Mucosa of rectum (tissue), 2 donors: ENCODE data around the gene MMP7.

Experiments
- H3K27ac ChIP-seq, 2 donors: one replicate each; pipeline ENCODE4 v1.7.0; 2013; ENCODE audit warnings: inconsistent platforms in 2 of 2, low read depth in 2 of 2, low read length in 2 of 2
- H3K27me3 ChIP-seq, 2 donors: one replicate each; pipeline ENCODE4 v1.7.0; 2013; ENCODE audit warnings: low read length in 2 of 2; ENCODE audit not compliant: control insufficient read depth in 2 of 2, insufficient read depth in 2 of 2
- H3K36me3 ChIP-seq, 2 donors: one replicate each; pipeline ENCODE4 v1.7.0; 2013; ENCODE audit warnings: low read length in 2 of 2; ENCODE audit not compliant: control insufficient read depth in 2 of 2, insufficient read depth in 2 of 2
- H3K4me1 ChIP-seq, 2 donors: one replicate each; pipeline ENCODE4 v1.7.0; 2013; ENCODE audit warnings: low read length in 2 of 2, mild to moderate bottlenecking in 1 of 2; ENCODE audit not compliant: control insufficient read depth in 2 of 2, insufficient read depth in 2 of 2
- H3K4me3 ChIP-seq, 2 donors: one replicate each; pipeline ENCODE4 v1.7.0; 2013; ENCODE audit warnings: low read length in 2 of 2
- H3K9ac ChIP-seq, 2 donors: one replicate each; pipeline ENCODE4 v1.7.0; 2013; ENCODE audit warnings: low read length in 2 of 2, low read depth in 1 of 2, mild to moderate bottlenecking in 1 of 2
- H3K9me3 ChIP-seq, 2 donors: one replicate each; pipeline ENCODE4 v1.7.0; 2013; ENCODE audit warnings: low read length in 2 of 2; ENCODE audit not compliant: control insufficient read depth in 2 of 2
- donor health status: healthy.
- donor health status: Normal muscosa, but diverticular disease.

The MMP7 gene

DNA sequence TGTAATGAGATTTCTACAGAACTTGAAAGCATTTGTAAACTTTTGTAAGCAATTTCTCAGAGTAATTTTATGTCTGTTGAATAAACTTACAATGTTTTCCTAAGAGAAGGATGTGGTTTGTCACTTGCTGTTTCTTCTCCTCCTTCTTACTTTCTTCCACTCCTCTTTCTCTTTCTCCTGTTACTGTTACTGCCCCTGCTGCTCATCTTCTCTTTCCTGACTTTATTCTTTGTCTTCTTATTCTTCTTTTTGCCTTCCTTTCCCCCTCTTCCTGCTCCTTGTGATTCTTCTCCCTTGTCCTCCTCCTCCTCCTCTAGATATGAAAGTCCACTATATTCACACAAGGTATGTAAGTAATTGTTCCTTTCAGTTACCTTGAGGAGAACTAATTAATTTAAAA, 31.1 kb upstream of the MMP7 start:
- Histone ChIP-seq H3K27ac (no peak overlapping the region), H3K27me3 (no peaks in the 10 kb centered on the region), H3K36me3 (no peaks in the 10 kb centered on the region), H3K4me3 (no peak overlapping the region), H3K9me3 (no peaks in the 10 kb centered on the region), H3K9ac (no peak overlapping the region), H3K4me1 (no peaks in the 10 kb centered on the region)

DNA sequence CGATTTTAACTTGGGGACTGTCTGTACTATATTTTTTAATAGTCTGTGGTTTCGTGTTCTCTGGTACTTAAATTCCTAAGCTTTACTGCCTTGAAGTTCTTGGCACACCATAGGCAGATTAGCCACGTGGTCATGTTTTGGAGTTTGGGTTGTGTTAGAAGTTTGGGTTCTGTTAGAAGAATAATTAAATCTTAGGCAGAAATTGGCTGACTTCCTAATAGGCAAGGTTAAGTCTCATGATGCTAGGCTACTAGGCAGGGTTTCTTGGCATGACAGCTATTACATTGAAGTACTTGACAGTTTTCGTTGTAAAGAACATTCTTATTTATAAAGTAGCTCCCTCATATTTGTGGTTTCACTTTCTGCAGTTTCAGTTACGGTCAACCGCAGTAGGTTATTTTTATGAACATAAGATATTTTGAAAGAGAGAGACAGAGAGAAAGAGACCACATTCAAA, 30.0 kb upstream of the MMP7 start:
- Histone ChIP-seq H3K9me3 (no peaks in the 10 kb centered on the region), H3K36me3 (no peaks in the 10 kb centered on the region), H3K27me3 (no peaks in the 10 kb centered on the region), H3K4me3 (peak overlapping the region in 1 of 2 donors; percentile 56), H3K27ac (peak overlapping the region in 1 of 2 donors; percentile 23), H3K4me1 (no peaks in the 10 kb centered on the region), H3K9ac (no peak overlapping the region)

DNA sequence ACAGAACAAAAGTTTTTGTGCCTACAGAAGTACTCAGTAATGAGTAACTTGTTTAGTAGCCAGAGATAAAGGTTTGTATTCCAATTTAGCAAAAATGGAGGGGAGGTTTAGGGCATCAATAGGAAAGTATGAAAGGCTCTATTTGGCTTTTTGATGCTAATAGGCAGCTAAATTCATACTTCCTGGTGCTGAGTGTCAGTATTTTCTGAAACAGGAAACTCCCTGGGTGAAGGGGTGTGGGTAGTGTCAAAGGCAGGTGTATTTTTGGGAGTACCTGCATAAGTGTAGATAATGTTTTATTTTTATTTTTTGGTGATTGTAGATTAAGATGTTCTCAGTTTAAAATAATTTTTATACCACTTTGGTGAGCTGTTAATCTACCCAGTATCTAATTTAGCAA, 29.3 kb upstream of the MMP7 start:
- H3K27ac ChIP-seq: no peak overlapping the region
- H3K27me3 ChIP-seq: no peaks in the 10 kb centered on the region
- H3K4me1 ChIP-seq: no peaks in the 10 kb centered on the region
- no peak overlapping the region for H3K4me3 ChIP-seq
- no peak overlapping the region for H3K9ac ChIP-seq
- no peaks in the 10 kb centered on the region for H3K36me3 ChIP-seq
- H3K9me3 ChIP-seq: no peaks in the 10 kb centered on the region

DNA sequence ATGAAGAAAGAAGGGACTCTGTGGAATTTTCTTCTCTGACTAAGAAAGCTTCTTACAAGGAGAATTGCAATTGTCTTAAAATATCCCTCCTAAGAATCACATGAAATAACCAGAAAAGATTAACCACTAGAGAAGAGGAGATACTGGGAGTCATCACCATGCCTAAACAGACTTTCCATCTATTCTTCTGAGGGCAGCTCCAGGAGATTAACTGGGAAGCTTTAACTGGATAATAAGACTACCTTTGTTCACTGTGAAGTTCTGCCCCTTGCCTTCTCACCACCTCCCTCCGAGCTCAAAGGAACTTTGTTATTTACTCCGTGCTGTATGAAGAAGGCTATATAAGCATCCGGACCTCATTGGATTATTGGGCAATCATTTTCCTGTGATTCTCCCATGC, 24.5 kb upstream of the MMP7 start:
- Histone ChIP-seq H3K9me3 (no peaks in the 10 kb centered on the region), H3K4me3 (no peak overlapping the region), H3K36me3 (no peaks in the 10 kb centered on the region), H3K27me3 (no peaks in the 10 kb centered on the region), H3K9ac (no peak overlapping the region), H3K4me1 (peaks cover 0 to 5% of the 10 kb centered on the region in 2 donors), H3K27ac (no peak overlapping the region)

DNA sequence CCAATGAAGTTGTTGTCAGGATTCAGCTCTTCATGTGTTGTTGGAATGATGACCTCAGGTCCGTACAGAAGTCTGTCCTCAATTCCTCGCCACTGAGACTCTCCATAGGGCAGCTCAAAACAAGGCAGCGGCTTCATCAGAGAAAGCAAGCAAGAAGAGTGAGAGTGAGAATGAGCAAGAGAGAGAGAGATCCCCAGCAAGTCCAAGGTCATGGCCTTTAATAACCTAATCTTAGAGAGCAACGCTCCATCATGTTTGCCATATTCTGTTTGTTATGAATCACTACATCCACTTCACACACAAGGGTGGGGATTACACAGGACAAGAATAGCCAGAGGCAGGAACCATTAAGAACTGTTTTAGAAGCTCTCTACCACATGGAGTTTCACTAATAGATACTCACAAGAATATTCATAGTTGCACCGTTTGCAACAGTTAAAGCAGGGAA, 23.3 kb upstream of the MMP7 start:
- no peaks in the 10 kb centered on the region for H3K36me3 ChIP-seq
- peaks cover 0 to 5% of the 10 kb centered on the region in 2 donors for H3K4me1 ChIP-seq
- no peaks in the 10 kb centered on the region for H3K9me3 ChIP-seq
- no peak overlapping the region for H3K27ac ChIP-seq
- no peak overlapping the region for H3K4me3 ChIP-seq
- no peak overlapping the region for H3K9ac ChIP-seq
- no peaks in the 10 kb centered on the region for H3K27me3 ChIP-seq

DNA sequence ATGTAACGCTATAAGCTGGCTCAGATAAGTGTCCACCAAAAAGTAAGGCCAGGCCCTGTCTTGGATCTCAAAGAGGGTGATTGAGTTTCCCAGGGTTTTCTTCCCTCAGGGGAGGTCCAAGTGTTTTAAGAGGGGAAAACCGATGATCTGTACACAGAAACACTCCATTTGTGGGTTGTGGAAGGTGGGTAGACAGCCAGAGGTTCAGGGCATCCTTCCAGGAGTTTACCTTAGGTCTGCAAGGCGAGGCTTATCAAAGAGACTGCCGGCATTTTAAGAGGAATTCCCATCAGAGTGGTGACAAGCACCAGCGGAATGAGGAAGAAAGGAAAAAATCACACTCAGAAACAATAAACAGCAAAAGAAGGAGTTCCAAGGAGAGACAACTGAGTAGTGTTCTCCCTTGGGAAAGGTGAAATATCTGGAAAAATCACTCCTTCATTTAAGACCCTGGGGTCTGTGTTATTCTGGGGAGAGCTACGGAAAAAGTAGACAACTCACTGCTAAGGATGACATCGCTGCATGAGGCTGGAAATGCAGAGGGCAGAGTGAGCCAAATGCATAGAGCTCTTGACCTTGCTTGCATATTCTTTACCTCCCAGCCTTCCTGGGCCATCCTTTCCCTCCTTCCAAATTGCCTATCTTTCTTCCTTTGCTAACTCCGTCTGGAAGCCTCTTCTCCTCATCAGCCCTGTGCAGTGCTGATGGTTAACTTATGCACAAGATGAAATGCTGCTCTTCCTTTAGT, 22.1 kb upstream of the MMP7 start:
- H3K27ac ChIP-seq: no peak overlapping the region
- no peak overlapping the region for H3K4me3 ChIP-seq
- H3K4me1 ChIP-seq: peaks cover 0 to 5% of the 10 kb centered on the region in 2 donors
- no peaks in the 10 kb centered on the region for H3K9me3 ChIP-seq
- no peaks in the 10 kb centered on the region for H3K27me3 ChIP-seq
- H3K36me3 ChIP-seq: no peaks in the 10 kb centered on the region
- no peak overlapping the region for H3K9ac ChIP-seq

DNA sequence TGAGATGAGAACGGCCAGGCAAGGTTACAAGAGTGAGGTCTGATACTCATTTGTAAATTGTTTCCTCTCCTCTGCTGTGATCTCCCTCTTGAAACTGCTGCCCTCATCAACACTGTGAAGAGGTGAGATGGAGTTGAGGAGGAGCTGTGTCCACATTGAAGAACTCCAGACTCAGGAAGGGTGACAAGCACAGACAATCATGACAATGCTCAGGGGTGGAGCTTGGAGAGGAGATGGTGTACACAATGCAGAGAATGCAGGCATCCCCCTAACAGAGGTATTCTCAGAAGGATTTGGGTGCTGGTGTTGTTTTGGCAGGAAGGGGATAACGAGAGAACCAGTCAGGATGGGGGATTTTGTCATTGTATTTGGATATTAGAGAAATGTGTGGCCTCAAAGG, 21.5 kb upstream of the MMP7 start:
- H3K9ac ChIP-seq: no peak overlapping the region
- no peak overlapping the region for H3K27ac ChIP-seq
- H3K36me3 ChIP-seq: no peaks in the 10 kb centered on the region
- no peak overlapping the region for H3K4me3 ChIP-seq
- H3K9me3 ChIP-seq: no peaks in the 10 kb centered on the region
- H3K4me1 ChIP-seq: peaks cover 0 to 5% of the 10 kb centered on the region in 2 donors
- no peaks in the 10 kb centered on the region for H3K27me3 ChIP-seq

DNA sequence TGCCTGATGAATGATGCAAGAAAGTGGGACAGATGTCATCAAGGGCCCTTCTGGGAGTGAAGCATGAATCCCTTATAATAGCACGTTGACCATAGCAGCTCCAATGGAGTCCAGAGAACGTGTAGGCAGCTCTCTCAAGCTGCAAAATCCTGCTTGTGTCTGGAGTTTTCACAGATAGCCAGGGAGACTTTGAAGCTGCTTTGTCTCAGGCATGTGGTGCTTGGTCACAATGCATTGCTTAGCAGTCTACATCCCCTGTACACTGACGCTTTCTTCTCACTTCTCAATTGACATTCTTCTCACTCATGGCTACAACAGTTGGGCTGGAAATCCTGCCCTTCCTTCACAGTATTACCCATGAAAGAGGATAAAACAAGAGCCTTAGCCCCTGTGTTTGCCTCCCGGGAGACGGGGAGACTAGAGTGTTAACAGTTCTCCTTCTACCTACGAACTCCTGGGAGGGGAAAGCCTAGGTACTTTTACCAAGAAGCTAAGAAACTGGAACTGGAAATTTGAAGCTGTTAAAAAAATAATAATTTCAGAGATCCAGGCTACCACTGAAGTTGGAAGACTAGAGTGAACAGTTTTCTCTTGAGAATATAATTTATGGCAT, 20.7 kb upstream of the MMP7 start:
- Histone ChIP-seq H3K4me3 (no peak overlapping the region), H3K27ac (no peak overlapping the region)

DNA sequence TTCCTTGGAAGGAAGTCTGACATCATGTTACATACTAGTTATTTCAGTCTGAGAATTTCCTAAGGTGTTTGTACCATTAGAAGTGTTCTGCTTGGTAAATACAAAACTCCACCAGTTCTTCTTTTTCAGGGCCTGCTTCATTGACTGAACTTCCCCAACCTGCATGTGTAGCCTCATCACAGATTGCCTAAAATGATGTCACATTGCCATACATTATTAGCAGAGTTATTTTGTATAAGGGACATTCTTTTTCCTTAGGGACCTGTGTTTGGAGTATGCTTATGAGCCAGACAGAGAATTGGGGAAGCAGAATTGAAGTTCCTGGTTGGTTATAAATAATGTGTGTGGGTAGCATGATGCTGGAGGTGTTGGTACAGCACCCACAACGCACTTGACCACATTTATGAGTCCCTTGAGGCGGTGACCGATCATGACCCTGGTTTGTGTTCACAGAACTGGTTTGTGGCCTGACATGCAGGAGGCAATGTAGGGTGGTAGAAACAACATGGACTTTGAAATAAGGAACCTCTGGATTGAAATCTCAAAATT, 16.4 kb upstream of the MMP7 start:
- H3K9me3 ChIP-seq: no peaks in the 10 kb centered on the region

More for the DNA sequence above, 20.7 kb upstream of the MMP7 start:
- Histone ChIP-seq H3K27me3 (no peaks in the 10 kb centered on the region), H3K9ac (no peak overlapping the region), H3K4me1 (peaks cover 0 to 5% of the 10 kb centered on the region in 2 donors), H3K36me3 (no peaks in the 10 kb centered on the region), H3K9me3 (no peaks in the 10 kb centered on the region)

DNA sequence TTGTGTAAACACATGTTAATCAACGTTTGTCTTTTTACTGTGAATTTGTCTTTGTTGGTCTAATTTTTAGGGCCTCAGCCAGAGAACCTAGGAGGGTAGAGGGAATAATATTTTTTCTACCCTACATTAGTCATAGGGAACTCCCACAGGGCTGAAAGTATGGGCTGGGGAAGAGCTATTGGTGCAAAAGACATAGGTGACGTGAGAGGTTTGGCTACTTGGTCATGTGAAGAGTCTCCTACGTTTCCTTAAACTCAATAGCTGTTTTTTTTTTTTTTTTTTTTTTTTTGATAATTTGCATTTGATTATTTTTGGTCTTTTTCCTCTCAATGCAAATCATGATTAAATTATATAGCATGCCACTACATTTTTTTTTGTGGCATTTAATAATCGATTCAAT, 15.9 kb upstream of the MMP7 start:
- H3K27ac ChIP-seq: no peak overlapping the region
- H3K4me3 ChIP-seq: no peak overlapping the region
- no peak overlapping the region for H3K9ac ChIP-seq
- H3K36me3 ChIP-seq: no peaks in the 10 kb centered on the region
- H3K27me3 ChIP-seq: no peaks in the 10 kb centered on the region
- H3K4me1 ChIP-seq: no peaks in the 10 kb centered on the region
- H3K9me3 ChIP-seq: no peaks in the 10 kb centered on the region

More for the DNA sequence above, 16.4 kb upstream of the MMP7 start:
- H3K4me3 ChIP-seq: no peak overlapping the region
- no peaks in the 10 kb centered on the region for H3K36me3 ChIP-seq
- H3K27me3 ChIP-seq: no peaks in the 10 kb centered on the region
- H3K27ac ChIP-seq: no peak overlapping the region
- no peaks in the 10 kb centered on the region for H3K4me1 ChIP-seq
- H3K9ac ChIP-seq: no peak overlapping the region
